ENCODE measurements around the gene HMGB1.
"Not testable (repeated sequence)": the region's sequence is repeated elsewhere in the genome, so short reads cannot be mapped to it uniquely, and the experiment has no call there.

HMGB1 gene

GRCh38 chr13:30465343-30465592 is 468 bp downstream of the HMGB1 start:
- no peak for DNase-seq

- DNase-seq = peak; percentile 19
Measured at GRCh38 chr13:30464496-30465342, 1.0 kb downstream of the HMGB1 start.

GRCh38 chr13:30463787-30464495 is 1.8 kb downstream of the HMGB1 start:
- DNase-seq = no peak

- DNase-seq = not testable (repeated sequence)
Measured at GRCh38 chr13:30461279-30462066, 4.3 kb downstream of the HMGB1 start.

- DNase-seq = no peak
Measured at GRCh38 chr13:30457306-30457891, 8.3 kb downstream of the HMGB1 start.

DNA sequence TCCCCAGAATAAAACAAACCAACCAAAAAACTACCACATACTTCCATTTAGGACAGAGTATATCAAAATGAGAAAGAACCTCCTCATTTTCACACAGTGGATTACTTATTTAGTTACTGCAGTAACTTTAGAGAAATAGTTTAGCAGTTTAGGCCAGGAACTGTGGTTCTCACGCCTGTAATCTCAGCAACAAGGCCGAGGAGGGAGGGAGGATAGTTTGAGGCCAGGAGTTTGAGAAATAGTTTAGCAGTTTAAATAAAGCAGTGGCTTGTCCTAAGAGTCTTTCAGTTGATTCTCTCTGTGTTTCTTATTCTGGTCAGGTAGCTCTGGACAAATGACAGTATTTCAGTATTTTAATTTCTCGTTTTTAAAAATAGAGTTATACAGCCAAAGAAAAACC is 9.4 kb downstream of the HMGB1 start:
- DNase-seq = no peak

- DNase-seq = no peak
Measured at GRCh38 chr13:30454991-30455390, 10.7 kb downstream of the HMGB1 start.

- no peak for DNase-seq
Measured at GRCh38 chr13:30453727-30454126, 12.0 kb downstream of the HMGB1 start.

GRCh38 chr13:30451476-30451875 is 14.3 kb downstream of the HMGB1 start:
- not testable (repeated sequence) for DNase-seq

DNA sequence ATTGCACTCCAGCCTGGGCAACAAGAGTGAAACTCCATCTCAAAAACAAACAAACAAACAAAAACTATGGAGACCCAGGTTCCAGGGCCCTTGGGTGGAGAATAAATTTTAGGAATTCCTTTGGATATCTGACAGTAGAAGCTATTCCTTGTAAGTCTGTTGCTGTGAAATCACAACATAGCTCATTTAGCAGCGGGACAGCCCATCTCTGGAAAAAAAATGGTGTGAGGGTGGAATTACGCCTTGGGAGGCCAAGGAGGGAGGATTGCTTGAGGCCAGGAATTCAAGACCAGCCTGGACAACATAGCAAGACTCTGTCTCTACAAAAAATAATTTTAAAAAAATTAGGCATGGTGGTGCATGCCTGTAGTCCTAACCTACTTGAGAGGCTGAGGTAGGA is 15.7 kb downstream of the HMGB1 start:
- no peak for DNase-seq

DNA sequence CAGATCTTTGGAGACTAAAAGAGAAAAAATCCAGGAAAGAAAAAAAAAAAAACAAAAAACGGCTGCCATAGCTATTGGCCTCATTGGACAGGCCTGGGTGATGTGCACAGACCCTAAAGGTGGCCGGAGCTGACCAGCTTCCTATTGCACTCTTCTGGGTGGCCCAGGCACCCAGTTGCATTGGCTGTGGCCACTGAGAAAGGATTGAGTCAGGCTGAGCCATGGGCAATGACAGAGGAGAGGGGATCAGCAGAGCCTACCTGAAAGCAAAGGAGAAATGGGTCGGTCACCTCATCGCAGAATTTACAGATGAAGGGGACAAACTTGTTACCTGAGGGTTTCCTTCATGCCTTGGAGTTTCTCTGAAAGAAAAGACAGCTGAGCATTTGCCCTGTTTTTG is 17.3 kb downstream of the HMGB1 start:
- no peak for DNase-seq

GRCh38 chr13:30446126-30446500 is 19.6 kb downstream of the HMGB1 start:
- no peak for DNase-seq

- DNase-seq = no peak
Measured at GRCh38 chr13:30443957-30444404, 21.8 kb downstream of the HMGB1 start.

DNA sequence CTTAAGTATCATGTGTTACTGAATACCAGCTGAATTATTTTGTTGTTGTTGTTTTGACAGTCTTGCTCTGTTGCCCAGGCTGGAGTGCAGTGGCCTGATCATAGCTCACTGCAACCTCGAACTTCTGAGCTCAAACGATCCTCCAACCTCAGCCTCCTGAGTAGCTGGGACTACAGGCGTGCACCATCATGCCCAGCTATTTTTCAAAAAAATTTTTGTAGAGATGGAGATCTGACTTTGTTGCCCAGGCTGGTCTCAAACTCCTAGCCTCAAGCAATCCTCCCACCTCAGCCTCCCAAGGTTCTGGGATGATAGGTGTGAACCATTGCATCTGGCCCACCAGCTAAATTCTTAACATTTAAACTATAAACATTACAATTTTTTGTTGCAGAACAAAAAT is 22.2 kb downstream of the HMGB1 start:
- not testable (repeated sequence) for DNase-seq

GRCh38 chr13:30442926-30443325 is 22.8 kb downstream of the HMGB1 start:
- DNase-seq = no peak

DNA sequence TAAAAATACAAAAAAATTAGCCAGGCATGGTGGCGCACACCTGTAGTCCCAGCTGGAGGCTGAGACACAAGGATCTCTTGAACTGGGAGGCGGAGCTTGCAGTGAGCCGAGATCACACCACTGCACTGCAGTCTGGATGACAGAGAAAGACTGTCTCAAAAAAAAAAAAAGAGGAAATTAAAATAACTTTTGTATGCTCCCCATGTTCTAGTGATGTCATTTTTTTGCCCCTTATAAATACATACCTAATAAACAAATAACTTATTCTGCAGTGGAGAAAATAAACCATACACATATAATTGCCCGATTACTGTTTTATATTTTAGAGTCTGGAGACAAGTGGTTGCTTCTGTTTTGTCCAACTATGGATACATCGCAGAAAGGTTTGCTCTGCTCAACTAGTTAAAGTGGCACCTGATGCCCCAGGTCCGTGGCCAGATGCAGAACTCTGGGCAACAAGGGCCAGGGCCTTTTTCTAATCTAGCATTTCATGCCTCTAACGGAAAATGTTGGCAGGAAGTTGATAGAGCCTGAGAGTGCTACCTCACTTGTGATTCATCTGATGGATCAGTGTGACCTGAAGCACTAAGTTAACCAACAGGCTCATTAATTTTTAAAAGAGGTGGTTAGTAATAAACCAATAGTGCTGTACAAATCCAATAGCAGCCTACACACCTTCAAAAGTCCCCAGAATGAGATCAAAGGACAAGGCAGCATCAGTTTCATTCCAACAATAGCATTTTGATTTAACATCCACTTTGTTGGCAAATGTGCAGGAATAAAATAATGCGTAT is 24.6 kb downstream of the HMGB1 start:
- no peak for DNase-seq

- no peak for DNase-seq
Measured at GRCh38 chr13:30438286-30438685, 27.4 kb downstream of the HMGB1 start.

DNA sequence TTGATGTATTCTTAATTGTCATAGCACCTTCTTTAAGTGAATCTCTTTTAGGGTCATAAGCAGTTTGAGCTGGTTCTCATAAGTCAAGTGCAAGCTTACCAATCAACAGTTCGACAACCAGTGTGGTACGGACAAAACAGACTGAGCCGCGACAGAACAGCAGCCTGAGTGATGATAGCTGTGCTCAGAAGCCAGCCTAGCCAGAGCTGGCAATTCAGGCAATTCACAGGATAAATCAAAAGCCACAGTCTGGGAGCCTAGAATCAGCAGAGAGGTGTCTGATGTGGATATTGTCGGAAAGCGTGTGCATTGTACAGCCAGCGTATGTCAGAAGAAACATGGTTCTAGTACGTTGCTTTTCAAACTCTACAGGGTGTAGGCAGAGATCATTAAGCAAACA is 28.6 kb downstream of the HMGB1 start:
- DNase-seq = no peak

GRCh38 chr13:30435911-30436451 is 29.8 kb downstream of the HMGB1 start:
- DNase-seq = no peak

GRCh38 chr13:30431269-30431940 is 34.3 kb downstream of the HMGB1 start:
- no peak for DNase-seq

Measured in NCI-H2029 (cell line).